Immature natural killer cell (primary cell): ENCODE measurements around the gene FBXO10. TPM values are rescaled to one million over a fixed set of nuclear protein-coding genes. Genes with fewer than 3 reads are reported as not detected.

Experiments used
- DNase-seq, 3 donors: peaks; one replicate each; pipeline ENCODE4 v3.0.0; 2022; ENCODE audit warnings: mixed read lengths in 1 of 3
- H3K27ac Mint-ChIP-seq, 6 donors: one replicate each; pipeline ENCODE4 v1.8.0; 2020; ENCODE audit warnings: mixed read lengths in 6 of 6, mild to moderate bottlenecking in 5 of 6, inconsistent platforms in 4 of 6, moderate library complexity in 3 of 6
- H3K27me3 Mint-ChIP-seq, 3 donors: one replicate each; pipeline ENCODE4 v1.8.0; 2020 to 2021; ENCODE audit warnings: low read depth in 3 of 3, mild to moderate bottlenecking in 3 of 3, mixed read lengths in 3 of 3, moderate library complexity in 3 of 3, inconsistent platforms in 1 of 3
- H3K36me3 Mint-ChIP-seq, 3 donors: one replicate each; pipeline ENCODE4 v1.8.0; 2020; ENCODE audit warnings: mixed read lengths in 3 of 3, inconsistent platforms in 2 of 3, mild to moderate bottlenecking in 2 of 3
- H3K4me1 Mint-ChIP-seq, 2 donors: one replicate each; pipeline ENCODE4 v1.8.0; 2020; ENCODE audit warnings: inconsistent platforms in 2 of 2, mild to moderate bottlenecking in 2 of 2, mixed read lengths in 2 of 2, moderate library complexity in 1 of 2
- H3K4me3 Mint-ChIP-seq, 5 donors: one replicate each; pipeline ENCODE4 v1.8.0; 2020; ENCODE audit warnings: mild to moderate bottlenecking in 5 of 5, mixed read lengths in 5 of 5, inconsistent platforms in 3 of 5, moderate library complexity in 3 of 5
- H3K9me3 Mint-ChIP-seq, 6 donors: one replicate each; pipeline ENCODE4 v1.8.0; 2020; ENCODE audit warnings: mild to moderate bottlenecking in 6 of 6, mixed read lengths in 6 of 6, inconsistent platforms in 4 of 6, moderate library complexity in 3 of 6
- polyA plus RNA-seq, 3 donors: library from polyadenylated mRNA; unstranded; fragments of 300-500 nt; fragmentation: Illumina TruSeq; gene quantifications; one replicate each; pipeline ENCODE4 v1.2.3, GENCODE V29; 2021

The FBXO10 gene
- polyA plus RNA-seq, 3 donors from 2014 or later, result 0.49 to 1.1 TPM; not detected in 1

GRCh38 chr9:37575511-37575914, 667 bp downstream of the FBXO10 start:
- no peak for DNase-seq
- Mint-ChIP-seq H3K36me3 (peaks cover 0 to 4% (median 0%) of the 10 kb centered on the region in 3 donors), H3K4me1 (peaks cover 9 to 18% of the 10 kb centered on the region in 2 donors), H3K27me3 (peaks cover 0 to 3% (median 3%) of the 10 kb centered on the region in 3 donors), H3K27ac (peak overlapping the region in 2 of 6 donors; percentile 2 to 61), H3K9me3 (no peaks in the 10 kb centered on the region), H3K4me3 (peak overlapping the region; percentile 72 to 85 (median 82))

GRCh38 chr9:37575001-37575400, 1.2 kb downstream of the FBXO10 start:
- H3K4me3 Mint-ChIP-seq, result peak overlapping the region; percentile 72 to 85 (median 82)
- no peaks in the 10 kb centered on the region for H3K9me3 Mint-ChIP-seq
- peak overlapping the region in 2 of 6 donors; percentile 36 to 61 for H3K27ac Mint-ChIP-seq
- peaks cover 0 to 4% (median 0%) of the 10 kb centered on the region in 3 donors for H3K36me3 Mint-ChIP-seq
- no peak for DNase-seq
- peaks cover 0 to 3% (median 3%) of the 10 kb centered on the region in 3 donors for H3K27me3 Mint-ChIP-seq
- peaks cover 9 to 18% of the 10 kb centered on the region in 2 donors for H3K4me1 Mint-ChIP-seq

GRCh38 chr9:37574241-37574721, 1.9 kb downstream of the FBXO10 start:
- peaks cover 0 to 4% (median 0%) of the 10 kb centered on the region in 3 donors for H3K36me3 Mint-ChIP-seq
- H3K27ac Mint-ChIP-seq, result no peak overlapping the region
- peaks cover 0 to 3% (median 3%) of the 10 kb centered on the region in 3 donors for H3K27me3 Mint-ChIP-seq
- no peak overlapping the region for H3K4me3 Mint-ChIP-seq
- no peak for DNase-seq
- H3K4me1 Mint-ChIP-seq, result peaks cover 9 to 18% of the 10 kb centered on the region in 2 donors
- H3K9me3 Mint-ChIP-seq, result no peaks in the 10 kb centered on the region

- Mint-ChIP-seq H3K36me3 (peaks cover 0 to 8% (median 0%) of the 10 kb centered on the region in 3 donors), H3K27me3 (peaks cover 0 to 2% (median 0%) of the 10 kb centered on the region in 3 donors), H3K4me3 (no peak overlapping the region), H3K27ac (no peak overlapping the region), H3K4me1 (peaks cover 6 to 11% of the 10 kb centered on the region in 2 donors), H3K9me3 (no peaks in the 10 kb centered on the region)
- DNase-seq, result no peak
Measured at GRCh38 chr9:37571282-37571681, 4.9 kb downstream of the FBXO10 start.

- peaks cover 3 to 11% (median 8%) of the 10 kb centered on the region in 3 donors for H3K36me3 Mint-ChIP-seq
- H3K4me3 Mint-ChIP-seq, result no peak overlapping the region
- DNase-seq, result no peak
- H3K27ac Mint-ChIP-seq, result no peak overlapping the region
- peaks cover 0 to 2% (median 0%) of the 10 kb centered on the region in 3 donors for H3K27me3 Mint-ChIP-seq
- H3K9me3 Mint-ChIP-seq, result no peaks in the 10 kb centered on the region
- no peaks in the 10 kb centered on the region for H3K4me1 Mint-ChIP-seq
Measured at GRCh38 chr9:37566716-37567115, 9.5 kb downstream of the FBXO10 start.

GRCh38 chr9:37565661-37566618, 10.2 kb downstream of the FBXO10 start:
- no peak overlapping the region for H3K27ac Mint-ChIP-seq

GRCh38 chr9:37564916-37565315, 11.3 kb downstream of the FBXO10 start:
- Mint-ChIP-seq H3K36me3 (peaks cover 3 to 11% (median 4%) of the 10 kb centered on the region in 3 donors), H3K4me1 (no peaks in the 10 kb centered on the region), H3K9me3 (no peaks in the 10 kb centered on the region), H3K27ac (no peak overlapping the region), H3K4me3 (no peak overlapping the region), H3K27me3 (peaks cover 0 to 2% (median 0%) of the 10 kb centered on the region in 3 donors)
- no peak for DNase-seq

More at GRCh38 chr9:37565661-37566618, 10.2 kb downstream of the FBXO10 start:
- H3K4me3 Mint-ChIP-seq, result no peak overlapping the region
- no peaks in the 10 kb centered on the region for H3K9me3 Mint-ChIP-seq
- H3K36me3 Mint-ChIP-seq, result peaks cover 3 to 11% (median 4%) of the 10 kb centered on the region in 3 donors
- no peak for DNase-seq
- H3K4me1 Mint-ChIP-seq, result no peaks in the 10 kb centered on the region
- peaks cover 0 to 2% (median 0%) of the 10 kb centered on the region in 3 donors for H3K27me3 Mint-ChIP-seq

GRCh38 chr9:37563806-37564513, 12.2 kb downstream of the FBXO10 start:
- H3K4me1 Mint-ChIP-seq, result no peaks in the 10 kb centered on the region
- no peak overlapping the region for H3K4me3 Mint-ChIP-seq
- DNase-seq, result no peak
- no peak overlapping the region for H3K27ac Mint-ChIP-seq
- no peaks in the 10 kb centered on the region for H3K9me3 Mint-ChIP-seq
- peaks cover 0 to 2% (median 0%) of the 10 kb centered on the region in 3 donors for H3K27me3 Mint-ChIP-seq
- peaks cover 3 to 11% (median 4%) of the 10 kb centered on the region in 3 donors for H3K36me3 Mint-ChIP-seq

GRCh38 chr9:37562826-37563225, 13.4 kb downstream of the FBXO10 start:
- Mint-ChIP-seq H3K4me1 (no peaks in the 10 kb centered on the region), H3K4me3 (no peak overlapping the region), H3K9me3 (no peaks in the 10 kb centered on the region), H3K36me3 (peaks cover under 1 to 11% (median 3%) of the 10 kb centered on the region in 3 donors), H3K27ac (no peak overlapping the region), H3K27me3 (peaks cover 0 to 2% (median 0%) of the 10 kb centered on the region in 3 donors)
- DNase-seq, result no peak

GRCh38 chr9:37561682-37562081, 14.5 kb downstream of the FBXO10 start:
- peaks cover 3 to 11% (median 4%) of the 10 kb centered on the region in 3 donors for H3K36me3 Mint-ChIP-seq
- H3K4me3 Mint-ChIP-seq, result no peak overlapping the region
- no peak overlapping the region for H3K27ac Mint-ChIP-seq
- H3K4me1 Mint-ChIP-seq, result no peaks in the 10 kb centered on the region
- H3K27me3 Mint-ChIP-seq, result peaks cover 0 to 2% (median 0%) of the 10 kb centered on the region in 3 donors
- no peaks in the 10 kb centered on the region for H3K9me3 Mint-ChIP-seq
- DNase-seq, result no peak

- Mint-ChIP-seq H3K27me3 (peaks cover 0 to 3% (median 2%) of the 10 kb centered on the region in 3 donors), H3K4me1 (no peaks in the 10 kb centered on the region), H3K36me3 (peaks cover 3 to 11% (median 4%) of the 10 kb centered on the region in 3 donors), H3K27ac (no peak overlapping the region), H3K4me3 (no peak overlapping the region), H3K9me3 (no peaks in the 10 kb centered on the region)
- no peak for DNase-seq
Measured at GRCh38 chr9:37559855-37560592, 16.2 kb downstream of the FBXO10 start.

- Mint-ChIP-seq H3K27me3 (peaks cover 0 to 4% (median 2%) of the 10 kb centered on the region in 3 donors), H3K9me3 (no peaks in the 10 kb centered on the region), H3K4me1 (no peaks in the 10 kb centered on the region), H3K27ac (no peak overlapping the region), H3K4me3 (no peak overlapping the region), H3K36me3 (peaks cover 3 to 9% (median 4%) of the 10 kb centered on the region in 3 donors)
- DNase-seq, result no peak
Measured at GRCh38 chr9:37559125-37559524, 17.1 kb downstream of the FBXO10 start.

- no peak overlapping the region for H3K27ac Mint-ChIP-seq
- no peaks in the 10 kb centered on the region for H3K9me3 Mint-ChIP-seq
- no peaks in the 10 kb centered on the region for H3K4me1 Mint-ChIP-seq
- peaks cover 0 to 4% (median 0%) of the 10 kb centered on the region in 3 donors for H3K36me3 Mint-ChIP-seq
- peaks cover 0 to 4% (median 0%) of the 10 kb centered on the region in 3 donors for H3K27me3 Mint-ChIP-seq
- no peak overlapping the region for H3K4me3 Mint-ChIP-seq
- DNase-seq, result no peak
Measured at GRCh38 chr9:37555786-37556185, 20.4 kb downstream of the FBXO10 start.
